HG03135 (cell line): Measurements from ENCODE around the gene ATP6V0B.
A peak's percentile ranks its signal among the peaks of the same experiment; 100 is the strongest.

Experiments used
- ATAC-seq: cut with Tn5 transposase; IDR thresholded peaks from one replicate; pipeline ENCODE4 v1.9.1; 2021; ENCODE audit warnings: mild to moderate bottlenecking, moderate library complexity; ENCODE audit not compliant: unreplicated experiment

Gene ATP6V0B

GRCh38 chr1:43945674-43946235 is 29.0 kb upstream of the ATP6V0B start:
- ATAC-seq = no peak

GRCh38 chr1:43946236-43947060 is 28.3 kb upstream of the ATP6V0B start, which contains the start of gene IPO13:
IPO13 (plus strand) TSS chr1:43946950; CDS start chr1:43947601, 651 bp downstream.
- peak; percentile 91 for ATAC-seq

- peak; percentile 6 for ATAC-seq
Observed at GRCh38 chr1:43947061-43947873, 27.5 kb upstream of the ATP6V0B start.

GRCh38 chr1:43947874-43948437 is 26.8 kb upstream of the ATP6V0B start:
- no peak for ATAC-seq

- ATAC-seq = no peak
Observed at GRCh38 chr1:43949678-43950077, 25.1 kb upstream of the ATP6V0B start.

- no peak for ATAC-seq
Observed at GRCh38 chr1:43951021-43951985, 23.5 kb upstream of the ATP6V0B start.

GRCh38 chr1:43952731-43953346 is 21.9 kb upstream of the ATP6V0B start:
- ATAC-seq = no peak

- ATAC-seq = no peak
Observed at GRCh38 chr1:43953361-43953760, 21.4 kb upstream of the ATP6V0B start.

- ATAC-seq = no peak
Observed at GRCh38 chr1:43954036-43954435, 20.7 kb upstream of the ATP6V0B start.

- no peak for ATAC-seq
Observed at GRCh38 chr1:43956234-43956633, 18.5 kb upstream of the ATP6V0B start.

GRCh38 chr1:43957407-43958040 is 17.2 kb upstream of the ATP6V0B start:
- ATAC-seq = no peak

- ATAC-seq = no peak
Observed at GRCh38 chr1:43958351-43959255, 16.2 kb upstream of the ATP6V0B start.

GRCh38 chr1:43960798-43961197 is 14.0 kb upstream of the ATP6V0B start:
- ATAC-seq = no peak

- ATAC-seq = no peak
Observed at GRCh38 chr1:43961692-43962091, 13.1 kb upstream of the ATP6V0B start.

- no peak for ATAC-seq
Observed at GRCh38 chr1:43962324-43962723, 12.4 kb upstream of the ATP6V0B start.

GRCh38 chr1:43963006-43963405 is 11.8 kb upstream of the ATP6V0B start:
- ATAC-seq = no peak

GRCh38 chr1:43963890-43964289 is 10.9 kb upstream of the ATP6V0B start:
- no peak for ATAC-seq

GRCh38 chr1:43965316-43965715 is 9.4 kb upstream of the ATP6V0B start:
- no peak for ATAC-seq
